Panc1 (cell line): Measurements from ENCODE around the gene SLC22A23. TPM values are rescaled to one million over a fixed set of nuclear protein-coding genes. Genes with fewer than 3 reads are reported as not detected.
A peak's percentile ranks its signal among the peaks of the same experiment; 100 is the strongest.

Experiments used
- ATAC-seq: fragments of 200-7000 bp; cut with Tn5 transposase; 2 replicates; pipeline ENCODE4 v1.9.1; 2020; ENCODE audit warnings: mild to moderate bottlenecking, moderate library complexity
- BruUV-seq: library from RNA; stranded (reverse); fragments of 400-500 nt; replicated peaks from 2 replicates; lab custom pipeline; 2021; lab: Mats Ljungman, UMichigan
- CTCF ChIA-PET: fragments of 300-600 bp; sonication (Branson Sonifier 250); formaldehyde crosslinking; loops from one replicate; lab custom pipeline; 2022; ENCODE audit warnings: antibody characterized with exemption; lab: Charles Lee
- POLR2A ChIA-PET: fragments of 300-600 bp; sonication (Branson Sonifier 250); formaldehyde crosslinking; loops from one replicate; lab custom pipeline; 2022; ENCODE audit warnings: antibody characterized with exemption; lab: Charles Lee
- DNase-seq: peaks from one replicate; pipeline ENCODE4 v3.0.0-alpha.2; 2010; ENCODE audit warnings: low read depth, low spot score
- H3K27ac ChIP-seq: 2 replicates; pipeline ENCODE4 v1.5.1; 2011; ENCODE audit warnings: mild to moderate bottlenecking, low read length, inconsistent platforms
- H3K27me3 ChIP-seq: fragments of 200-500 bp; sonication (Bioruptor generic); 2 replicates; pipeline ENCODE4 v1.6.0; 2014; ENCODE audit warnings: low read length, inconsistent platforms; ENCODE audit not compliant: control insufficient read depth, insufficient read depth
- H3K36me3 ChIP-seq: fragments of 200-500 bp; sonication (Bioruptor generic); 2 replicates; pipeline ENCODE4 v1.5.1; 2014; ENCODE audit warnings: inconsistent platforms, mild to moderate bottlenecking, low read length, moderate library complexity; ENCODE audit not compliant: control insufficient read depth, insufficient read depth
- H3K4me1 ChIP-seq: 2 replicates; pipeline ENCODE4 v1.5.1; 2011; ENCODE audit warnings: inconsistent platforms, mild to moderate bottlenecking, low read length, moderate library complexity; ENCODE audit not compliant: control insufficient read depth, insufficient read depth
- H3K4me3 ChIP-seq, 2 experiments: 2 replicates each; pipeline ENCODE4 v1.5.1; 2011 to 2012; ENCODE audit warnings: low read depth in 2 of 2, low read length in 2 of 2, mild to moderate bottlenecking in 2 of 2, inconsistent platforms in 1 of 2, moderate library complexity in 1 of 2
- H3K9me3 ChIP-seq: fragments of 200-500 bp; sonication (Bioruptor generic); 2 replicates; pipeline ENCODE4 v1.5.1; 2014; ENCODE audit warnings: low read depth, mild to moderate bottlenecking, inconsistent platforms, low read length, moderate library complexity; ENCODE audit not compliant: control insufficient read depth, insufficient read depth
- CTCF ChIP-seq: fragments of 450-650 bp; IDR thresholded peaks from 2 replicates; pipeline ENCODE4 v1.5.1; 2017; ENCODE audit warnings: mild to moderate bottlenecking
- POLR2AphosphoS5 ChIP-seq: IDR thresholded peaks from 2 replicates; pipeline ENCODE4 v1.6.1; 2012; ENCODE audit warnings: mild to moderate bottlenecking, low read depth, low read length, moderate library complexity
- SIN3A ChIP-seq: IDR thresholded peaks from 2 replicates; pipeline ENCODE4 v1.6.1; 2012; ENCODE audit warnings: low read depth, mild to moderate bottlenecking, low read length, moderate library complexity, borderline replicate concordance; ENCODE audit not compliant: insufficient read depth
- TCF7L2 ChIP-seq: IDR thresholded peaks from 2 replicates; pipeline ENCODE4 v1.6.1; 2011; ENCODE audit warnings: mild to moderate bottlenecking, low read depth, low read length, inconsistent platforms
- in situ Hi-C: cut with HindIII; loops from 2 replicates; pipeline ENCODE4 v1.10.0; 2016; ENCODE audit warnings: low sequenced_read_pairs, low pct_unique_long_range_greater_than_20kb
- intact Hi-C: fragments of 100-400 bp; cut with micrococcal nuclease; formaldehyde crosslinking; loops from one replicate; pipeline ENCODE4 v1.10.0; 2022; ENCODE audit not compliant: unreplicated experiment
- total RNA-seq: library from RNA; stranded (reverse); gene quantifications from one replicate; pipeline ENCODE4 v1.2.1, GENCODE V29; 2021; ENCODE audit not compliant: unreplicated experiment
- TF ChIP-seq, protein P1 (sequence below), 2 experiments: IDR thresholded peaks; 2 replicates each; pipeline ENCODE4 v1.6.1; 2011 to 2012; ENCODE audit warnings: low read depth in 2 of 2, control low read depth in 1 of 2, low read length in 1 of 2, mild to moderate bottlenecking in 1 of 2, moderate library complexity in 1 of 2; ENCODE audit not compliant: insufficient read depth in 1 of 2

Gene SLC22A23
- total RNA-seq, 1 experiment from 2014 or later, result 4.5 TPM

DNA sequence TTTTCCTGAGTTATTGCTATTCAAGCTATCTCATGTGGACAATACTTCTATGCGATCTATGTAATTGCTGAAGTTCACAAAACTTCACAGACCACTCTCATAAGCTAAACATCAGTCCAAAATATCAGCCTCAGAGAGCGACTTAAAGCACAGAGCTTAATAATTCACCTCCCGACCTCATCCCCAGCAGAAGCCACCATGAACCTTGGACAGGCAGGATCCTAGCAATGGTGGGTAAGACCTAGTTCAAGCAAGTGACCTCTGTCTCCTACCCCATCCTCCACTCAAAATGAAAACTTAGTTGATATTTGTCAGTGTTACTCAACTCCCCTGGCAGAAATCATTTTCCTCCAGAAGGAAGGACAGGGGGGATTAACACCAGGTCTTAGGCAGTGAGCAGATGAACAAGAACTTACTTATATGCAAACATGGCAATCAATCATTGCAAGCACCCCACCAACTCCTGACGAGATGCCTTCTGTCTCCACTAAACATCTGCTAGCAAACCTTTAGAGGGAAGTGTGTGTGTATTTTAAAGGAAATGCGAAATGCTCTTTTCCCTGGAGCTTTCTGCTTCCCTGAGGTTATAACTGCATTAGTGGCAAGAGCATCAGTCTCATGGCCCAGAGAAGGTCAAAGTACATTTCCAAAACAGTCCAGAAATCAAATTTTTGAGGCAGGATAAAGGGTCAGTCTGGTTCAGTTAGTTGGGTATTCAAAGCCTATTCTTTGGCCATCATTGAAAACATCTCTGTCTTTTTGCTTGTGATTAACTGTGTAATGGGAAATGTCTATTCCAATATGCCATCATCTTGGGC lies 90.0 kb downstream of the SLC22A23 start:
- in situ Hi-C loops (no loop called here), intact Hi-C loops (no loop called here)
- Histone ChIP-seq H3K9me3 (no peaks in the 10 kb centered on the region), H3K4me1 (no peaks in the 10 kb centered on the region), H3K36me3 (no peaks in the 10 kb centered on the region), H3K4me3 (no peak overlapping the region), H3K27ac (no peak overlapping the region), H3K27me3 (peaks cover 7% of the 10 kb centered on the region; the same call in 1 of the 2 replicates)
- TF ChIP-seq SIN3A (no peak), TCF7L2 (no peak), CTCF (no peak), POLR2AphosphoS5 (no peak)
- TF ChIP-seq, protein P1, sequence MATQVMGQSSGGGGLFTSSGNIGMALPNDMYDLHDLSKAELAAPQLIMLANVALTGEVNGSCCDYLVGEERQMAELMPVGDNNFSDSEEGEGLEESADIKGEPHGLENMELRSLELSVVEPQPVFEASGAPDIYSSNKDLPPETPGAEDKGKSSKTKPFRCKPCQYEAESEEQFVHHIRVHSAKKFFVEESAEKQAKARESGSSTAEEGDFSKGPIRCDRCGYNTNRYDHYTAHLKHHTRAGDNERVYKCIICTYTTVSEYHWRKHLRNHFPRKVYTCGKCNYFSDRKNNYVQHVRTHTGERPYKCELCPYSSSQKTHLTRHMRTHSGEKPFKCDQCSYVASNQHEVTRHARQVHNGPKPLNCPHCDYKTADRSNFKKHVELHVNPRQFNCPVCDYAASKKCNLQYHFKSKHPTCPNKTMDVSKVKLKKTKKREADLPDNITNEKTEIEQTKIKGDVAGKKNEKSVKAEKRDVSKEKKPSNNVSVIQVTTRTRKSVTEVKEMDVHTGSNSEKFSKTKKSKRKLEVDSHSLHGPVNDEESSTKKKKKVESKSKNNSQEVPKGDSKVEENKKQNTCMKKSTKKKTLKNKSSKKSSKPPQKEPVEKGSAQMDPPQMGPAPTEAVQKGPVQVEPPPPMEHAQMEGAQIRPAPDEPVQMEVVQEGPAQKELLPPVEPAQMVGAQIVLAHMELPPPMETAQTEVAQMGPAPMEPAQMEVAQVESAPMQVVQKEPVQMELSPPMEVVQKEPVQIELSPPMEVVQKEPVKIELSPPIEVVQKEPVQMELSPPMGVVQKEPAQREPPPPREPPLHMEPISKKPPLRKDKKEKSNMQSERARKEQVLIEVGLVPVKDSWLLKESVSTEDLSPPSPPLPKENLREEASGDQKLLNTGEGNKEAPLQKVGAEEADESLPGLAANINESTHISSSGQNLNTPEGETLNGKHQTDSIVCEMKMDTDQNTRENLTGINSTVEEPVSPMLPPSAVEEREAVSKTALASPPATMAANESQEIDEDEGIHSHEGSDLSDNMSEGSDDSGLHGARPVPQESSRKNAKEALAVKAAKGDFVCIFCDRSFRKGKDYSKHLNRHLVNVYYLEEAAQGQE (IDR thresholded peaks at IDR 0.05; ENCODE audit: insufficient read depth in 1 of 2, low read depth in 2 of 2, low read length in 1 of 2), result no peak
- no peak for ATAC-seq
- CTCF ChIA-PET, result no interaction called here
- POLR2A ChIA-PET, result interaction anchor here (0.6 kb wide), 1 partner anchor 1408 kb away, joined by 4 read pairs; no protein-coding TSS in a partner anchor
- no TSS peak for BruUV-seq
- no peak for DNase-seq

DNA sequence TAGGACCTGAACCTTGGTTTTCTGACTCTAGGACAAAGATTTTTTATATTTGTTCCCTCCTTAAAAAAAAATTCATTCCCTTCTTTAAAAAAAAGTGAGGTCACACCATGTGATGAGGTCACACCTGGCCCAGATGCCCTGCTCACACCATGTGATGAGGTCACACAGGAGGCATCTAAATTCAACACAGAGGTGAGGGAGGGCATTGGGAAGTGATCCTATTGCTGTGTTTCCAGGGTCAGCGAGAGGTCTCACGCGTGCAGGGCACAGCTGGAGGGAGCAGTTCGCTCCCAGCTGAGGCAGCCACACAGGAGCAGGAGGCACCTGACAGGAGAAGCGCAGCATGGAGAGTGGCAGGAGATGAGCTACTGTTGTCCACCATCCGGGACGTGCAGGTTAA lies 92.5 kb downstream of the SLC22A23 start:
- ChIA-PET CTCF (interaction anchor here (0.7 kb wide), 1 partner anchor 369 kb away, joined by 3 read pairs; no protein-coding TSS in a partner anchor), POLR2A (no interaction called here)
- 0 out of 2 replicates have a peak, but pooled peaks have one; percentile 11 for ATAC-seq

More for the DNA sequence above, 92.5 kb downstream of the SLC22A23 start:
- in situ Hi-C loops, result no loop called here
- no peaks in the 10 kb centered on the region for H3K9me3 ChIP-seq
- TF ChIP-seq, protein P1 (IDR thresholded peaks at IDR 0.05; ENCODE audit: insufficient read depth in 1 of 2, low read depth in 2 of 2, low read length in 1 of 2), result no peak
- TF ChIP-seq TCF7L2 (no peak), CTCF (no peak), SIN3A (no peak), POLR2AphosphoS5 (no peak)
- H3K36me3 ChIP-seq, result no peaks in the 10 kb centered on the region
- no TSS peak for BruUV-seq
- no peak for DNase-seq
- H3K4me3 ChIP-seq, result no peak overlapping the region
- intact Hi-C loops, result no loop called here
- H3K27ac ChIP-seq, result no peak overlapping the region
- no peaks in the 10 kb centered on the region; the same call in 1 of the 2 replicates for H3K4me1 ChIP-seq
- H3K27me3 ChIP-seq, result peaks cover 7% of the 10 kb centered on the region; the same call in 1 of the 2 replicates
